Activated B cell treated with CpG ODN at 0.5 μM for 24 hours (primary cell): Measurements from ENCODE around the gene C12orf42. TPM values are rescaled to one million over a fixed set of nuclear protein-coding genes. Genes with fewer than 3 reads are reported as not detected.
A peak's percentile ranks its signal among the peaks of the same experiment; 100 is the strongest.

Experiments used
- ATAC-seq: fragments of 200-7000 bp; cut with Tn5 transposase; one replicate; pipeline ENCODE4 v1.10.0; 2021; ENCODE audit warnings: low read depth, mild to moderate bottlenecking, moderate library complexity
- CTCF ChIA-PET: fragments of 350-600 bp; sonication (Branson Sonifier 250); formaldehyde crosslinking; loops from one replicate; lab custom pipeline; 2021; ENCODE audit warnings: antibody characterized with exemption; lab: Charles Lee
- POLR2A ChIA-PET: fragments of 350-600 bp; sonication (Branson Sonifier 250); formaldehyde crosslinking; loops from one replicate; lab custom pipeline; 2021; ENCODE audit warnings: antibody characterized with exemption; lab: Charles Lee
- DNase-seq: peaks from one replicate; pipeline ENCODE4 v3.0.0; 2022
- H3K27ac Mint-ChIP-seq: one replicate; pipeline ENCODE4 v1.8.0; 2020; ENCODE audit warnings: mixed read lengths
- H3K27me3 Mint-ChIP-seq: one replicate; pipeline ENCODE4 v1.8.0; 2021; ENCODE audit warnings: mixed read lengths
- H3K36me3 Mint-ChIP-seq: one replicate; pipeline ENCODE4 v1.8.0; 2021; ENCODE audit warnings: low read depth, mixed read lengths
- H3K4me1 Mint-ChIP-seq: one replicate; pipeline ENCODE4 v1.8.0; 2021; ENCODE audit warnings: mixed read lengths
- H3K4me3 Mint-ChIP-seq: one replicate; pipeline ENCODE4 v1.8.0; 2020; ENCODE audit warnings: mild to moderate bottlenecking, mixed read lengths
- H3K9me3 Mint-ChIP-seq: one replicate; pipeline ENCODE4 v1.8.0; 2020; ENCODE audit warnings: mixed read lengths
- CTCF ChIP-seq: fragments of 200-600 bp; IDR thresholded peaks from one replicate; pipeline ENCODE4 v1.8.0; 2022; ENCODE audit warnings: antibody characterized with exemption, mild to moderate bottlenecking
- intact Hi-C: fragments of 100-400 bp; cut with micrococcal nuclease; formaldehyde crosslinking; loops from one replicate; pipeline ENCODE4 v1.15.1; 2024
- total RNA-seq: library from RNA; stranded (reverse); gene quantifications from 2 replicates; pipeline ENCODE4 v1.2.3, GENCODE V29; 2022

C12orf42 gene
- 15.0 and 21.0 TPM in 2 replicates for total RNA-seq

GRCh38 chr12:103495469-103496456, at the start of gene C12orf42:
TSS of gene C12orf42 (minus strand) at chr12:103495968. CDS start at chr12:103478426, 17,542 bp downstream.
- ChIA-PET POLR2A (interaction anchor here (1.0 to 2.8 kb wide), 7 partner anchors 9 to 314 kb away, joined by 3 to 36 read pairs (median 8); no protein-coding TSS in a partner anchor), CTCF (interaction anchor here (0.8 to 4.5 kb wide), 13 partner anchors 8 to 613 kb away, joined by 3 to 72 read pairs (median 5); no protein-coding TSS in a partner anchor)
- peak within 1 kb of the TSS; percentile 84 for H3K4me3 Mint-ChIP-seq
- intact Hi-C loops: loop anchor here (1.0 to 2.0 kb wide), 7 partner anchors 10 to 547 kb away; no protein-coding TSS in a partner anchor
- H3K9me3 Mint-ChIP-seq: peaks cover 5% of the 10 kb centered on the region
- H3K27me3 Mint-ChIP-seq: no peaks in the 10 kb centered on the region
- DNase-seq: peak; percentile 80
- peak within 1 kb of the TSS; percentile 77 for H3K27ac Mint-ChIP-seq
- no peak for TF ChIP-seq CTCF
- ATAC-seq: peak; percentile 86
- H3K36me3 Mint-ChIP-seq: no peaks in the 10 kb centered on the region
- peaks cover 45% of the 10 kb centered on the region for H3K4me1 Mint-ChIP-seq

GRCh38 chr12:103542078-103542477, 46.3 kb upstream of the C12orf42 start:
- POLR2A ChIA-PET: no interaction called here
- CTCF ChIA-PET: interaction anchor here (1.1 to 1.2 kb wide), 2 partner anchors 46 to 658 kb away, joined by 3 to 4 read pairs; no protein-coding TSS in a partner anchor
- no peak for TF ChIP-seq CTCF
- Mint-ChIP-seq H3K4me3 (no peak overlapping the region), H3K9me3 (peaks cover 3% of the 10 kb centered on the region), H3K4me1 (peaks cover 4% of the 10 kb centered on the region), H3K27me3 (peaks cover 2% of the 10 kb centered on the region), H3K27ac (no peak overlapping the region), H3K36me3 (no peaks in the 10 kb centered on the region)
- ATAC-seq: no peak
- intact Hi-C loops: loop anchor here (2.0 kb wide), 1 partner anchor 135 kb away; no protein-coding TSS in a partner anchor
- DNase-seq: no peak

- ATAC-seq (no peak), DNase-seq (no peak)
- peaks cover 4% of the 10 kb centered on the region for H3K4me1 Mint-ChIP-seq
- no peak overlapping the region for H3K4me3 Mint-ChIP-seq
- H3K36me3 Mint-ChIP-seq: no peaks in the 10 kb centered on the region
- ChIA-PET CTCF (interaction anchor here (0.7 kb wide), 1 partner anchor 657 kb away, joined by 3 read pairs; no protein-coding TSS in a partner anchor), POLR2A (no interaction called here)
- no peaks in the 10 kb centered on the region for H3K27me3 Mint-ChIP-seq
- no peak overlapping the region for H3K27ac Mint-ChIP-seq
- H3K9me3 Mint-ChIP-seq: peaks cover 3% of the 10 kb centered on the region
- no peak for TF ChIP-seq CTCF
- intact Hi-C loops: no loop called here
These were observed 44.6 kb upstream of the C12orf42 start for GRCh38 chr12:103540319-103540718.

- no peak overlapping the region for H3K4me3 Mint-ChIP-seq
- ChIA-PET CTCF (interaction anchor here (1.9 kb wide), 1 partner anchor 10 kb away, joined by 7 read pairs; no protein-coding TSS in a partner anchor), POLR2A (no interaction called here)
- ATAC-seq (no peak), DNase-seq (no peak)
- TF ChIP-seq CTCF: no peak
- no peak overlapping the region for H3K27ac Mint-ChIP-seq
- intact Hi-C loops: no loop called here
- no peaks in the 10 kb centered on the region for H3K36me3 Mint-ChIP-seq
- H3K4me1 Mint-ChIP-seq: peaks cover 4% of the 10 kb centered on the region
- H3K9me3 Mint-ChIP-seq: no peaks in the 10 kb centered on the region
- H3K27me3 Mint-ChIP-seq: no peaks in the 10 kb centered on the region
These were observed 42.6 kb upstream of the C12orf42 start for GRCh38 chr12:103538397-103538796.
